CD14-positive monocyte (primary cell): ENCODE data around the gene CYP20A1. TPM values are rescaled to one million over a fixed set of nuclear protein-coding genes. Genes with fewer than 3 reads are reported as not detected.
A peak's percentile ranks its signal among the peaks of the same experiment; 100 is the strongest.

ENCODE experiments used
- DNase-seq, 3 donors: peaks; one replicate each; pipeline ENCODE4 v3.0.0-alpha.2; 2011 to 2022
- H2AFZ ChIP-seq: 2 replicates; pipeline ENCODE4 v1.6.0; 2012; ENCODE audit warnings: mild to moderate bottlenecking, low read depth, low read length, inconsistent platforms; ENCODE audit not compliant: insufficient read depth, poor library complexity, severe bottlenecking
- H3K27ac ChIP-seq, 2 donors: 1 replicate in 1 of 2; 2 replicates in 1 of 2; pipeline ENCODE4 v1.5.1; 2012 to 2013; ENCODE audit warnings: low read length in 2 of 2, control low read depth in 1 of 2, inconsistent platforms in 1 of 2, low read depth in 1 of 2, mild to moderate bottlenecking in 1 of 2
- H3K27me3 ChIP-seq, 2 donors: one replicate each; pipeline versions ENCODE4 v1.6.0 to v1.6.1; 2011 to 2013; ENCODE audit warnings: low read length in 2 of 2; ENCODE audit not compliant: control insufficient read depth in 2 of 2, insufficient read depth in 2 of 2
- H3K36me3 ChIP-seq, 2 donors: replicated peaks in 1 of 2; 1 replicate in 1 of 2; 2 replicates in 1 of 2; pipeline versions ENCODE4 v1.5.1 to v1.6.1; 2012 to 2013; ENCODE audit warnings: low read length in 2 of 2, control low read depth in 1 of 2, inconsistent platforms in 1 of 2, mild to moderate bottlenecking in 1 of 2; ENCODE audit not compliant: insufficient read depth in 2 of 2, control insufficient read depth in 1 of 2
- H3K4me1 ChIP-seq, 2 donors: 1 replicate in 1 of 2; 2 replicates in 1 of 2; pipeline versions ENCODE4 v1.5.1 to v1.6.1; 2012 to 2013; ENCODE audit warnings: low read length in 2 of 2, control low read depth in 1 of 2, inconsistent platforms in 1 of 2, mild to moderate bottlenecking in 1 of 2, moderate library complexity in 1 of 2; ENCODE audit not compliant: insufficient read depth in 2 of 2, control insufficient read depth in 1 of 2
- H3K4me2 ChIP-seq: replicated peaks from 2 replicates; pipeline ENCODE3; 2012; ENCODE audit warnings: low read length, moderate library complexity, mild to moderate bottlenecking; ENCODE audit not compliant: poor library complexity, severe bottlenecking; ENCODE audit errors: extremely low read depth
- H3K4me3 ChIP-seq, 3 experiments: fragments of 200-600 bp in 1 of 3; sonication (generic) in 1 of 3; replicated peaks in 1 of 3; 1 replicate in 2 of 3; 2 replicates in 1 of 3; pipeline ENCODE4 v1.5.1; 2011 to 2013; ENCODE audit warnings: low read length in 3 of 3, mild to moderate bottlenecking in 3 of 3, control low read depth in 2 of 3, low read depth in 2 of 3, inconsistent platforms in 1 of 3, moderate library complexity in 1 of 3
- H3K79me2 ChIP-seq: 2 replicates; pipeline ENCODE4 v1.6.0; 2012; ENCODE audit warnings: mild to moderate bottlenecking, control low read depth, inconsistent platforms, low read length, moderate library complexity; ENCODE audit not compliant: insufficient read depth
- H3K9ac ChIP-seq: 2 replicates; pipeline ENCODE4 v1.6.0; 2017; ENCODE audit warnings: low read length, mild to moderate bottlenecking; ENCODE audit not compliant: insufficient read depth, poor library complexity, severe bottlenecking
- H3K9me3 ChIP-seq, 2 donors: replicated peaks in 1 of 2; 1 replicate in 1 of 2; 2 replicates in 1 of 2; pipeline versions ENCODE4 v1.5.1 to v1.6.1; 2012 to 2013; ENCODE audit warnings: low read length in 2 of 2, control low read depth in 1 of 2; ENCODE audit not compliant: control insufficient read depth in 1 of 2, insufficient read depth in 1 of 2
- H4K20me1 ChIP-seq: 2 replicates; pipeline ENCODE4 v1.6.0; 2012; ENCODE audit warnings: mild to moderate bottlenecking, low read length, control low read depth, moderate library complexity; ENCODE audit not compliant: insufficient read depth
- H3K27ac Mint-ChIP-seq, 7 donors: one replicate each; pipeline ENCODE4 v1.8.0; 2020; ENCODE audit warnings: mild to moderate bottlenecking in 7 of 7, mixed read lengths in 7 of 7, moderate library complexity in 6 of 7, inconsistent platforms in 2 of 7
- H3K27me3 Mint-ChIP-seq, 3 donors: one replicate each; pipeline ENCODE4 v1.8.0; 2021 to 2022; ENCODE audit warnings: low read depth in 3 of 3, mild to moderate bottlenecking in 3 of 3, mixed read lengths in 3 of 3, moderate library complexity in 3 of 3, inconsistent platforms in 1 of 3
- H3K36me3 Mint-ChIP-seq, 2 donors: one replicate each; pipeline ENCODE4 v1.8.0; 2020; ENCODE audit warnings: mixed read lengths in 2 of 2, inconsistent platforms in 1 of 2, mild to moderate bottlenecking in 1 of 2
- H3K4me1 Mint-ChIP-seq: one replicate; pipeline ENCODE4 v1.8.0; 2020; ENCODE audit warnings: mild to moderate bottlenecking, mixed read lengths
- H3K4me3 Mint-ChIP-seq, 2 donors: one replicate each; pipeline ENCODE4 v1.8.0; 2020; ENCODE audit warnings: mild to moderate bottlenecking in 2 of 2, mixed read lengths in 2 of 2, moderate library complexity in 1 of 2
- H3K9me3 Mint-ChIP-seq, 7 donors: one replicate each; pipeline ENCODE4 v1.8.0; 2020 to 2022; ENCODE audit warnings: mixed read lengths in 7 of 7, mild to moderate bottlenecking in 6 of 7, moderate library complexity in 6 of 7, inconsistent platforms in 2 of 7
- WGBS: methylation state at CpG from one replicate; pipeline ENCODE4 v1.1.5; 2013; ENCODE audit warnings: missing lambda C conversion rate; ENCODE audit not compliant: insufficient coverage; 5-methylcytosine and 5-hydroxymethylcytosine counted together
- intact Hi-C, 2 donors: fragments of 100-400 bp; cut with micrococcal nuclease; formaldehyde crosslinking; loops; one replicate each; pipeline versions ENCODE4 v1.15.0 to v1.15.1; 2023
- polyA plus RNA-seq, 3 donors: library from polyadenylated mRNA; depleted of rRNA in 1 of 3; unstranded in 2 of 3; stranded (reverse) in 1 of 3; fragments of 300-500 nt in 2 of 3; fragments of >200 nt in 1 of 3; fragmentation: Illumina TruSeq in 2 of 3; gene quantifications; 1 replicate in 2 of 3; 2 replicates in 1 of 3; pipeline ENCODE4 v1.2.3, GENCODE V29; 2012 to 2021
- TF ChIP-seq, protein P1 (sequence below): fragments of 200-600 bp; IDR thresholded peaks from one replicate; pipeline ENCODE4 v1.8.0; 2022; ENCODE audit warnings: antibody characterized with exemption, mild to moderate bottlenecking

Gene CYP20A1
- polyA plus RNA-seq, 3 donors = 13.3 to 17.6 (median 15.4) TPM

DNA sequence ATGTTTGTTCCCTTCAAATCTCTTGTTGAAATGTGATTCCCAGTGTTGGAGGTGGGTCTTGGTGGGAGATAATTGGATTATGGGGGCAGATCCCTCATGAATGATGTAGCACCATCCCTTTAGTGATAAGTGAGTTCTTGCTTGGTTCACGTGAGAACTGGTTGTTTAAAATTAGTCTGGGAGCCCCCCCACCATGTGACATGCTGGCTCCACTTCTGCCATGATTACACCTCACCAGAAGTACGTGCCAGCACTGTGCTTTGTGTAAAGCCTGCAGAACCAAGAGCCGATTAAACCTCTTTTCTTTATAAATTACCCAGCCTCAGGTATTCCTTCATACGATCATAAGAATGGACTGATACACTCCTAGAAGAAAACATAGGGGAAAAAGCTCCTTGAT lies 99.5 kb downstream of the CYP20A1 start:
- Histone ChIP-seq H3K36me3 (no peaks in the 10 kb centered on the region), H3K9ac (no peak overlapping the region), H3K4me3 (no peak overlapping the region), H3K4me2 (no peak overlapping the region), H3K27me3 (no peaks in the 10 kb centered on the region), H4K20me1 (no peaks in the 10 kb centered on the region), H3K4me1 (no peaks in the 10 kb centered on the region), H3K79me2 (no peaks in the 10 kb centered on the region), H2AFZ (no peak overlapping the region), H3K9me3 (no peaks in the 10 kb centered on the region), H3K27ac (no peak overlapping the region)
- Mint-ChIP-seq H3K27me3 (peaks cover 0 to 2% (median 2%) of the 10 kb centered on the region in 3 donors), H3K4me3 (no peak overlapping the region), H3K27ac (peak overlapping the region in 1 of 7 donors; percentile 59), H3K36me3 (peaks cover 0 to 3% of the 10 kb centered on the region in 2 donors), H3K9me3 (no peaks in the 10 kb centered on the region), H3K4me1 (no peaks in the 10 kb centered on the region)
- TF ChIP-seq, protein P1, sequence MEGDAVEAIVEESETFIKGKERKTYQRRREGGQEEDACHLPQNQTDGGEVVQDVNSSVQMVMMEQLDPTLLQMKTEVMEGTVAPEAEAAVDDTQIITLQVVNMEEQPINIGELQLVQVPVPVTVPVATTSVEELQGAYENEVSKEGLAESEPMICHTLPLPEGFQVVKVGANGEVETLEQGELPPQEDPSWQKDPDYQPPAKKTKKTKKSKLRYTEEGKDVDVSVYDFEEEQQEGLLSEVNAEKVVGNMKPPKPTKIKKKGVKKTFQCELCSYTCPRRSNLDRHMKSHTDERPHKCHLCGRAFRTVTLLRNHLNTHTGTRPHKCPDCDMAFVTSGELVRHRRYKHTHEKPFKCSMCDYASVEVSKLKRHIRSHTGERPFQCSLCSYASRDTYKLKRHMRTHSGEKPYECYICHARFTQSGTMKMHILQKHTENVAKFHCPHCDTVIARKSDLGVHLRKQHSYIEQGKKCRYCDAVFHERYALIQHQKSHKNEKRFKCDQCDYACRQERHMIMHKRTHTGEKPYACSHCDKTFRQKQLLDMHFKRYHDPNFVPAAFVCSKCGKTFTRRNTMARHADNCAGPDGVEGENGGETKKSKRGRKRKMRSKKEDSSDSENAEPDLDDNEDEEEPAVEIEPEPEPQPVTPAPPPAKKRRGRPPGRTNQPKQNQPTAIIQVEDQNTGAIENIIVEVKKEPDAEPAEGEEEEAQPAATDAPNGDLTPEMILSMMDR = no peak
- DNase-seq = no peak
- WGBS = no CpG with 5 or more reads among the region's 4 CpGs
- intact Hi-C loops = no loop called here

GRCh38 chr2:203340791-203341487 lies 102.1 kb downstream of the CYP20A1 start:
- no peak overlapping the region for H2AFZ ChIP-seq
- TF ChIP-seq, protein P1 = no peak
- H3K4me1 Mint-ChIP-seq = no peaks in the 10 kb centered on the region
- H3K4me2 ChIP-seq = no peak overlapping the region
- H3K79me2 ChIP-seq = no peaks in the 10 kb centered on the region
- H3K36me3 ChIP-seq = no peaks in the 10 kb centered on the region
- no peaks in the 10 kb centered on the region for H3K27me3 ChIP-seq
- peaks cover 0 to 2% (median 2%) of the 10 kb centered on the region in 3 donors for H3K27me3 Mint-ChIP-seq
- H4K20me1 ChIP-seq = no peaks in the 10 kb centered on the region
- H3K36me3 Mint-ChIP-seq = peaks cover 0 to 3% of the 10 kb centered on the region in 2 donors
- intact Hi-C loops = no loop called here
- no peak overlapping the region for H3K4me3 ChIP-seq
- H3K27ac Mint-ChIP-seq = no peak overlapping the region
- 95% methylated on average over 4 of the region's 6 CpGs for WGBS
- H3K9ac ChIP-seq = no peak overlapping the region
- DNase-seq = no peak
- peaks cover 0 to 5% (median 2%) of the 10 kb centered on the region in 7 donors for H3K9me3 Mint-ChIP-seq
- no peak overlapping the region for H3K27ac ChIP-seq
- no peak overlapping the region for H3K4me3 Mint-ChIP-seq
- H3K4me1 ChIP-seq = no peaks in the 10 kb centered on the region
- H3K9me3 ChIP-seq = no peaks in the 10 kb centered on the region
